ENCODE results near the gene UBN1. TPM values are rescaled to one million over a fixed set of nuclear protein-coding genes. Genes with fewer than 3 reads are reported as not detected.

The UBN1 gene
- polyA plus RNA-seq, 1 donor (not counting 4 experiments of a cell fraction or from before 2014, with no cell fraction given): 11.5 TPM

DNA sequence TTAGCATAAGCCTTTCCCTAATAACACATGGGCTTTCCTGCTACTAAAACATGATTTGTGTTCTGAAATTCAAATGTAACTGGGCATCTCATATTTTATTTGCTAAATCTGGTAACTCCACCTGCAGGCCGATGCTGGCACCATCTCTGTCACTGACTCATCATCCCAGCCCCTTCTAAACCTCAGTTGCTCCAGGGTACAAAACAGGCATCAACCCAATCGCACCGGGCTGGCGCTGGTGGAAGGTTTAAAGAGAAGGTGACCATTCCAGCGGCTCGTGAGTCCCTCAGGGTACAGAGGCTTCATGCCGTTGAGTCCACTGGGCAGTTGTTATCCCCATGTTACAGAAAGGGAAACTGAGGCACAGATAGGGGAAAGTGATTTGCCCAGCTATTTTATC, 62.5 kb downstream of the UBN1 start:
- no peak for DNase-seq (ENCODE audit: low read depth, low spot score)
- Histone ChIP-seq H3K9ac (ENCODE audit: control insufficient read depth, extremely low read depth, insufficient read depth, low read length) (no peak overlapping the region), H3K4me1 (ENCODE audit: control insufficient read depth, extremely low read depth, insufficient read depth, low read length) (peaks cover 6% of the 10 kb centered on the region), H3K9me1 (ENCODE audit: control insufficient read depth, extremely low read depth, insufficient read depth, low read length) (no peaks in the 10 kb centered on the region), H4K20me1 (ENCODE audit: control insufficient read depth, extremely low read depth, insufficient read depth, low read length) (no peaks in the 10 kb centered on the region), H3K27me3 (ENCODE audit: control insufficient read depth, extremely low read depth, insufficient read depth, low read length) (no peaks in the 10 kb centered on the region), H3K9me3 (ENCODE audit: control insufficient read depth, low read depth, low read length) (no peaks in the 10 kb centered on the region), H3K79me2 (ENCODE audit: control insufficient read depth, insufficient read depth, low read length) (no peaks in the 10 kb centered on the region), H2AFZ (ENCODE audit: control insufficient read depth, low read length) (no peak overlapping the region), H3K4me3 (ENCODE audit: control insufficient read depth in 2 of 3, extremely low read depth in 1 of 3, insufficient read depth in 2 of 3, low read depth in 1 of 3, low read length in 3 of 3) (no peak overlapping the region), H3K27ac (ENCODE audit: control insufficient read depth, insufficient read depth, low read length) (no peak overlapping the region), H3K4me2 (ENCODE audit: control insufficient read depth, extremely low read depth, insufficient read depth, low read depth, low read length) (no peak overlapping the region), H3K36me3 (ENCODE audit: control insufficient read depth in 2 of 2, extremely low read depth in 1 of 2, insufficient read depth in 2 of 2, low read length in 2 of 2) (peaks cover 4% of the 10 kb centered on the region in 2 experiments)
- no peak for FAIRE-seq
- dilution Hi-C loops (cut with MboI; ENCODE audit: extremely low pct_ligation_motif_present, low sequenced_read_pairs): no loop called here
- TF ChIP-seq EZH2 (IDR thresholded peaks at IDR 0.05; ENCODE audit: low read length): no peak
- TF ChIP-seq, protein P1, sequence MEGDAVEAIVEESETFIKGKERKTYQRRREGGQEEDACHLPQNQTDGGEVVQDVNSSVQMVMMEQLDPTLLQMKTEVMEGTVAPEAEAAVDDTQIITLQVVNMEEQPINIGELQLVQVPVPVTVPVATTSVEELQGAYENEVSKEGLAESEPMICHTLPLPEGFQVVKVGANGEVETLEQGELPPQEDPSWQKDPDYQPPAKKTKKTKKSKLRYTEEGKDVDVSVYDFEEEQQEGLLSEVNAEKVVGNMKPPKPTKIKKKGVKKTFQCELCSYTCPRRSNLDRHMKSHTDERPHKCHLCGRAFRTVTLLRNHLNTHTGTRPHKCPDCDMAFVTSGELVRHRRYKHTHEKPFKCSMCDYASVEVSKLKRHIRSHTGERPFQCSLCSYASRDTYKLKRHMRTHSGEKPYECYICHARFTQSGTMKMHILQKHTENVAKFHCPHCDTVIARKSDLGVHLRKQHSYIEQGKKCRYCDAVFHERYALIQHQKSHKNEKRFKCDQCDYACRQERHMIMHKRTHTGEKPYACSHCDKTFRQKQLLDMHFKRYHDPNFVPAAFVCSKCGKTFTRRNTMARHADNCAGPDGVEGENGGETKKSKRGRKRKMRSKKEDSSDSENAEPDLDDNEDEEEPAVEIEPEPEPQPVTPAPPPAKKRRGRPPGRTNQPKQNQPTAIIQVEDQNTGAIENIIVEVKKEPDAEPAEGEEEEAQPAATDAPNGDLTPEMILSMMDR (optimal IDR thresholded peaks at IDR 0.05 in 1 of 3, IDR thresholded peaks at IDR 0.05 in 1 of 3, conservative IDR thresholded peaks at IDR 0.05 in 1 of 3; ENCODE audit: extremely low read depth in 1 of 3, insufficient read depth in 2 of 3, low read length in 3 of 3): peak in 2 of 3 experiments; percentile 8 to 10

DNA sequence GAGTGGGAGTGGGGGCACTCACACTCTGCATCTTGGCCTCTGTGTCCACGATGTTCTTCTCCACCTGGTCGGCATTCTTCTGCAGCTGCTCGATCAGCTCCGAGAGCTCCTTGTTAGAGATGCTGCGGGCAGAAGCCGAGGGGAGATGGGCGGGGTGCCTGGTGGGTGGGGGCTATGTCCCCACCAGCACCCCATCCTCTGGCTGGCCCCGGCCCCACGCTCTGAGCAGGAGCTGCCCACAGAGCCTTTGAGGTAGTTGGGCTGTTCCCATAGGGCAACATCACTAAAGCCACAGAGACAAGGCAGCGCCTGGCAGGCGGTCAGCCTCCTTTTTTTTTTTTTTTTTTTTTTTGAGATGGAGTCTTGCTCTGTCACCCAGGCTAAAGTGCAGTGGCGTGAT, 63.5 kb downstream of the UBN1 start:
- Histone ChIP-seq H3K9me3 (ENCODE audit: control insufficient read depth, low read depth, low read length) (no peaks in the 10 kb centered on the region), H3K27me3 (ENCODE audit: control insufficient read depth, extremely low read depth, insufficient read depth, low read length) (no peaks in the 10 kb centered on the region), H3K9ac (ENCODE audit: control insufficient read depth, extremely low read depth, insufficient read depth, low read length) (no peak overlapping the region), H3K79me2 (ENCODE audit: control insufficient read depth, insufficient read depth, low read length) (no peaks in the 10 kb centered on the region), H2AFZ (ENCODE audit: control insufficient read depth, low read length) (no peak overlapping the region), H3K4me3 (ENCODE audit: control insufficient read depth in 2 of 3, extremely low read depth in 1 of 3, insufficient read depth in 2 of 3, low read depth in 1 of 3, low read length in 3 of 3) (no peak overlapping the region), H3K36me3 (ENCODE audit: control insufficient read depth in 2 of 2, extremely low read depth in 1 of 2, insufficient read depth in 2 of 2, low read length in 2 of 2) (peaks cover 5 to 6% of the 10 kb centered on the region in 2 experiments), H3K27ac (ENCODE audit: control insufficient read depth, insufficient read depth, low read length) (no peak overlapping the region), H3K4me1 (ENCODE audit: control insufficient read depth, extremely low read depth, insufficient read depth, low read length) (peaks cover 6% of the 10 kb centered on the region), H3K9me1 (ENCODE audit: control insufficient read depth, extremely low read depth, insufficient read depth, low read length) (no peaks in the 10 kb centered on the region), H3K4me2 (ENCODE audit: control insufficient read depth, extremely low read depth, insufficient read depth, low read depth, low read length) (no peak overlapping the region), H4K20me1 (ENCODE audit: control insufficient read depth, extremely low read depth, insufficient read depth, low read length) (no peaks in the 10 kb centered on the region)
- DNase-seq (ENCODE audit: low read depth, low spot score): no peak
- dilution Hi-C loops (cut with MboI; ENCODE audit: extremely low pct_ligation_motif_present, low sequenced_read_pairs): no loop called here
- TF ChIP-seq, protein P1 (optimal IDR thresholded peaks at IDR 0.05 in 1 of 3, IDR thresholded peaks at IDR 0.05 in 1 of 3, conservative IDR thresholded peaks at IDR 0.05 in 1 of 3; ENCODE audit: extremely low read depth in 1 of 3, insufficient read depth in 2 of 3, low read length in 3 of 3): no peak
- TF ChIP-seq EZH2 (IDR thresholded peaks at IDR 0.05; ENCODE audit: low read length): no peak
- FAIRE-seq: no peak
